Uterus (tissue), 4 donors: Measurements from ENCODE around the gene SGPL1. TPM values are rescaled to one million over a fixed set of nuclear protein-coding genes. Genes with fewer than 3 reads are reported as not detected.

ENCODE experiments used
- DNase-seq, 2 donors: peaks; one replicate each; pipeline ENCODE4 v3.0.0-alpha.2; 2019 to 2020
- H3K27ac ChIP-seq, 2 donors: fragments of 200-600 bp; sonication (generic); 1 replicate in 1 of 2; 2 replicates in 1 of 2; pipeline ENCODE4 v1.5.1; 2016 to 2018
- H3K27me3 ChIP-seq, 2 donors: fragments of 200-600 bp; sonication (generic); one replicate each; pipeline ENCODE4 v1.5.1; 2018 to 2019; ENCODE audit warnings: control low read depth in 1 of 2
- H3K36me3 ChIP-seq, 2 donors: fragments of 200-600 bp; sonication (generic); one replicate each; pipeline ENCODE4 v1.5.1; 2019; ENCODE audit warnings: control low read depth in 1 of 2
- H3K4me1 ChIP-seq, 2 donors: fragments of 200-600 bp; sonication (generic); one replicate each; pipeline ENCODE4 v1.5.1; 2018 to 2019; ENCODE audit warnings: control low read depth in 1 of 2
- H3K4me3 ChIP-seq, 2 donors: fragments of 200-600 bp; sonication (generic); 1 replicate in 1 of 2; 2 replicates in 1 of 2; pipeline ENCODE4 v1.5.1; 2018 to 2019; ENCODE audit warnings: mild to moderate bottlenecking in 1 of 2
- H3K9me3 ChIP-seq, 2 donors: fragments of 200-600 bp; sonication (generic); one replicate each; pipeline ENCODE4 v1.5.1; 2019; ENCODE audit warnings: control low read depth in 1 of 2
- CTCF ChIP-seq, 4 experiments: fragments of 200-600 bp in 2 of 4; fragments of 450-650 bp in 2 of 4; sonication (generic) in 2 of 4; IDR thresholded peaks; one replicate each; pipeline ENCODE4 v1.5.1; 2016 to 2019; ENCODE audit warnings: antibody characterized with exemption in 4 of 4, mild to moderate bottlenecking in 2 of 4, moderate library complexity in 1 of 4
- POLR2A ChIP-seq, 2 donors: fragments of 450-650 bp; IDR thresholded peaks; one replicate each; pipeline ENCODE4 v1.6.1; 2016; ENCODE audit warnings: antibody characterized with exemption in 2 of 2, mild to moderate bottlenecking in 1 of 2, moderate library complexity in 1 of 2
- intact Hi-C: fragments of 100-400 bp; cut with DNase I; formaldehyde crosslinking; loops from one replicate; pipeline ENCODE4 v1.15.1; 2023; ENCODE audit warnings: low total_unique reads
- total RNA-seq, 4 donors: library from RNA; depleted of rRNA in 3 of 4; stranded (reverse); fragments of >200 nt in 3 of 4; gene quantifications; one replicate each; pipeline versions ENCODE4 v1.1.0 to v1.2.4, GENCODE V29; 2014 to 2023
- donor health status: DM: yes; HTN: yes; CAD: no.

The SGPL1 gene
- total RNA-seq, 4 donors from 2014 or later: 13.3 to 59.7 (median 27.3) TPM

- DNase-seq: no peak
- Histone ChIP-seq H3K36me3 (no peaks in the 10 kb centered on the region), H3K27me3 (no peaks in the 10 kb centered on the region), H3K27ac (peak overlapping the region in 1 of 2 donors; percentile 23), H3K4me1 (no peaks in the 10 kb centered on the region), H3K9me3 (no peaks in the 10 kb centered on the region), H3K4me3 (no peak overlapping the region)
- intact Hi-C loops: no loop called here
- TF ChIP-seq POLR2A (IDR thresholded peaks at IDR 0.05) (no peak), CTCF (IDR thresholded peaks at IDR 0.05) (no peak)
Observed at GRCh38 chr10:70847659-70848360, 32.1 kb downstream of the SGPL1 start.

- intact Hi-C loops: no loop called here
- no peak overlapping the region for H3K27ac ChIP-seq
- DNase-seq: no peak
Observed at GRCh38 chr10:70849582-70850016, 33.9 kb downstream of the SGPL1 start.

GRCh38 chr10:70850097-70850496 is 34.3 kb downstream of the SGPL1 start:
- intact Hi-C loops: no loop called here
- no peaks in the 10 kb centered on the region for H3K9me3 ChIP-seq
- no peaks in the 10 kb centered on the region for H3K36me3 ChIP-seq
- H3K27ac ChIP-seq: no peak overlapping the region
- TF ChIP-seq POLR2A (IDR thresholded peaks at IDR 0.05) (no peak), CTCF (IDR thresholded peaks at IDR 0.05) (no peak)
- no peak overlapping the region for H3K4me3 ChIP-seq
- no peaks in the 10 kb centered on the region for H3K4me1 ChIP-seq
- no peaks in the 10 kb centered on the region for H3K27me3 ChIP-seq
- no peak for DNase-seq

More at GRCh38 chr10:70849582-70850016, 33.9 kb downstream of the SGPL1 start:
- H3K36me3 ChIP-seq: no peaks in the 10 kb centered on the region
- no peak for TF ChIP-seq CTCF (IDR thresholded peaks at IDR 0.05)
- no peak for TF ChIP-seq POLR2A (IDR thresholded peaks at IDR 0.05)
- no peaks in the 10 kb centered on the region for H3K9me3 ChIP-seq
- no peak overlapping the region for H3K4me3 ChIP-seq
- no peaks in the 10 kb centered on the region for H3K27me3 ChIP-seq
- H3K4me1 ChIP-seq: no peaks in the 10 kb centered on the region

- TF ChIP-seq POLR2A (IDR thresholded peaks at IDR 0.05) (no peak), CTCF (IDR thresholded peaks at IDR 0.05) (no peak)
- no peak for DNase-seq
- H3K4me3 ChIP-seq: no peak overlapping the region
- H3K4me1 ChIP-seq: no peaks in the 10 kb centered on the region
- no peak overlapping the region for H3K27ac ChIP-seq
- H3K9me3 ChIP-seq: no peaks in the 10 kb centered on the region
- intact Hi-C loops: no loop called here
- H3K36me3 ChIP-seq: no peaks in the 10 kb centered on the region
- no peaks in the 10 kb centered on the region for H3K27me3 ChIP-seq
Observed at GRCh38 chr10:70851597-70852475, 36.1 kb downstream of the SGPL1 start.

- H3K36me3 ChIP-seq: no peaks in the 10 kb centered on the region
- no peaks in the 10 kb centered on the region for H3K4me1 ChIP-seq
- intact Hi-C loops: no loop called here
- no peak for DNase-seq
- H3K27me3 ChIP-seq: no peaks in the 10 kb centered on the region
- no peak overlapping the region for H3K4me3 ChIP-seq
- TF ChIP-seq CTCF (IDR thresholded peaks at IDR 0.05) (no peak), POLR2A (IDR thresholded peaks at IDR 0.05) (no peak)
- H3K27ac ChIP-seq: no peak overlapping the region
- no peaks in the 10 kb centered on the region for H3K9me3 ChIP-seq
Observed at GRCh38 chr10:70853038-70853437, 37.3 kb downstream of the SGPL1 start.
